Measurements from ENCODE around the gene SLC13A4. TPM values are rescaled to one million over a fixed set of nuclear protein-coding genes. Genes with fewer than 3 reads are reported as not detected.
"Not testable (repeated sequence)": the region's sequence is repeated elsewhere in the genome, so short reads cannot be mapped to it uniquely, and the experiment has no call there.

SLC13A4 gene
- total RNA-seq (ENCODE audit: unreplicated experiment), result not detected
- long read RNA-seq, result 0 reads

GRCh38 chr7:135728136-135728669 lies at the start of gene SLC13A4:
SLC13A4 (minus strand) TSS chr7:135728186; CDS start chr7:135727496, 690 bp downstream.
- Mint-ChIP-seq H3K27me3 (ENCODE audit: unreplicated experiment) (peaks cover 1% of the 10 kb centered on the region), H3K4me1 (ENCODE audit: unreplicated experiment) (no peaks in the 10 kb centered on the region), H3K36me3 (ENCODE audit: low read depth, unreplicated experiment) (no peaks in the 10 kb centered on the region), H3K4me3 (ENCODE audit: unreplicated experiment) (no peak within 1 kb of the TSS), H3K9me3 (ENCODE audit: unreplicated experiment) (no peaks in the 10 kb centered on the region), H3K27ac (ENCODE audit: unreplicated experiment) (no peak within 1 kb of the TSS)
- no peak for TF ChIP-seq CTCF (IDR thresholded peaks at IDR 0.05; ENCODE audit: unreplicated experiment)
- DNase-seq (ENCODE audit: low spot score), result no peak

GRCh38 chr7:135775915-135776314 lies 47.9 kb upstream of the SLC13A4 start:
- H3K9me3 Mint-ChIP-seq (ENCODE audit: unreplicated experiment); H3K27me3 Mint-ChIP-seq (ENCODE audit: unreplicated experiment); DNase-seq (ENCODE audit: low spot score); H3K27ac Mint-ChIP-seq (ENCODE audit: unreplicated experiment); H3K4me1 Mint-ChIP-seq (ENCODE audit: unreplicated experiment); H3K4me3 Mint-ChIP-seq (ENCODE audit: unreplicated experiment); H3K36me3 Mint-ChIP-seq (ENCODE audit: low read depth, unreplicated experiment): not testable (repeated sequence)

GRCh38 chr7:135775230-135775629 lies 47.2 kb upstream of the SLC13A4 start:
- Mint-ChIP-seq H3K4me3 (ENCODE audit: unreplicated experiment) (no peak overlapping the region), H3K36me3 (ENCODE audit: low read depth, unreplicated experiment) (no peaks in the 10 kb centered on the region), H3K27me3 (ENCODE audit: unreplicated experiment) (no peaks in the 10 kb centered on the region), H3K4me1 (ENCODE audit: unreplicated experiment) (no peaks in the 10 kb centered on the region), H3K9me3 (ENCODE audit: unreplicated experiment) (no peaks in the 10 kb centered on the region), H3K27ac (ENCODE audit: unreplicated experiment) (no peak overlapping the region)
- DNase-seq (ENCODE audit: low spot score), result no peak
- no peak for TF ChIP-seq CTCF (IDR thresholded peaks at IDR 0.05; ENCODE audit: unreplicated experiment)

- Mint-ChIP-seq H3K27me3 (ENCODE audit: unreplicated experiment) (no peaks in the 10 kb centered on the region), H3K4me1 (ENCODE audit: unreplicated experiment) (no peaks in the 10 kb centered on the region), H3K36me3 (ENCODE audit: low read depth, unreplicated experiment) (no peaks in the 10 kb centered on the region), H3K4me3 (ENCODE audit: unreplicated experiment) (no peak overlapping the region), H3K9me3 (ENCODE audit: unreplicated experiment) (no peaks in the 10 kb centered on the region), H3K27ac (ENCODE audit: unreplicated experiment) (no peak overlapping the region)
- no peak for DNase-seq (ENCODE audit: low spot score)
- no peak for TF ChIP-seq CTCF (IDR thresholded peaks at IDR 0.05; ENCODE audit: unreplicated experiment)
These were observed 46.3 kb upstream of the SLC13A4 start for GRCh38 chr7:135774284-135774683.

GRCh38 chr7:135773464-135773863 lies 45.5 kb upstream of the SLC13A4 start:
- no peak for DNase-seq (ENCODE audit: low spot score)
- Mint-ChIP-seq H3K27ac (ENCODE audit: unreplicated experiment) (no peak overlapping the region), H3K4me3 (ENCODE audit: unreplicated experiment) (no peak overlapping the region)

More at GRCh38 chr7:135773464-135773863, 45.5 kb upstream of the SLC13A4 start:
- no peaks in the 10 kb centered on the region for H3K9me3 Mint-ChIP-seq (ENCODE audit: unreplicated experiment)
- no peaks in the 10 kb centered on the region for H3K4me1 Mint-ChIP-seq (ENCODE audit: unreplicated experiment)
- no peaks in the 10 kb centered on the region for H3K27me3 Mint-ChIP-seq (ENCODE audit: unreplicated experiment)
- no peaks in the 10 kb centered on the region for H3K36me3 Mint-ChIP-seq (ENCODE audit: low read depth, unreplicated experiment)
- TF ChIP-seq CTCF (IDR thresholded peaks at IDR 0.05; ENCODE audit: unreplicated experiment), result no peak
